Germinal center (tissue), 1 donor: ENCODE data around the gene MRPL21.

Source experiments
- DNase-seq: peaks from one replicate; pipeline ENCODE4 v3.0.0; 2012; ENCODE audit warnings: mixed read lengths, low spot score

Gene MRPL21

GRCh38 chr11:68903288-68904247 is at the start of gene MRPL21, which contains the start of gene IGHMBP2:
Gene MRPL21, minus strand, starts transcription at chr11:68903832. Its CDS starts 22 bp downstream, at chr11:68903810.
Gene IGHMBP2, plus strand, starts transcription at chr11:68903891. Its CDS starts 62 bp downstream, at chr11:68903953.
- peak; percentile 87 for DNase-seq

GRCh38 chr11:68950762-68951161 is 47.1 kb upstream of the MRPL21 start:
- DNase-seq: no peak

DNA sequence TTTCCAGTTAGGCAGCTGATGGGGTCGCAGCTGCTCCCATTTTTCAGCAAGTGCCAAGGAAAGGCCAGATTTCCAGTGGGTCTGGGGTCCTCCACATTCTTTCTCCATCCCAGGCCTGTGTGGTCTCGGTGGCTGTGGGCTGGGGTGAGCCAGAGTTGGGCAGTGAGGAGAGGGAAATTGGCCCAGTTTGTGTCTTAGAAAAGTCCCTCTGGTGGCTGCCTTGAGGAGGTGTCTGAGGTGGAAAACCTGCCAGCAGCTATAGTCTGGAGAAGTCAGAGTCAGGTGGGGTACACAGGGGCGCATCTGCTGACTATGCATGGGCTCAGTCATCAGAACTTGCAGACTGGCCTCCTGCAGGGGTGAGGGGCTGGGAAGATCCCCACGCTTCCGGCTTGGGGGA is 46.6 kb upstream of the MRPL21 start:
- DNase-seq: peak; percentile 40

GRCh38 chr11:68948935-68949334 is 45.3 kb upstream of the MRPL21 start:
- no peak for DNase-seq

DNA sequence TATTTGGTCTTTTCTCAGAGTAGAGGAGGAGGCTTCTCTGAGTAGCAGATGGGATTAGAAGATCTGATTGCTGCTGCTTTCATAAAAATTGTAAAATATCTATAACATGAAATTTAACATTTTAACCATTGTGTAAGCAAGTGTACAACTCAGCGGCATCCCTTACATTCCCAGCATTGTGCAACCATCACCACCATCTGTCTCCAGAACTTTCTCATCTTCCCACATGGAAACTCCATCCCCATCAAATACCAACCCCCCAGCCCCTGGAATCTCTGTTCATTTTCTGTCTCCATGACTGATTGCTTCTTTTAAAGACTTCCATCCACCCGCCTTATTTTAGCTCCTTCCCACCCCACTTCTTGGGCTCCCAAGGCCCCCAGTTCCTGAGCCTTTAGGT is 44.9 kb upstream of the MRPL21 start:
- DNase-seq: no peak

DNA sequence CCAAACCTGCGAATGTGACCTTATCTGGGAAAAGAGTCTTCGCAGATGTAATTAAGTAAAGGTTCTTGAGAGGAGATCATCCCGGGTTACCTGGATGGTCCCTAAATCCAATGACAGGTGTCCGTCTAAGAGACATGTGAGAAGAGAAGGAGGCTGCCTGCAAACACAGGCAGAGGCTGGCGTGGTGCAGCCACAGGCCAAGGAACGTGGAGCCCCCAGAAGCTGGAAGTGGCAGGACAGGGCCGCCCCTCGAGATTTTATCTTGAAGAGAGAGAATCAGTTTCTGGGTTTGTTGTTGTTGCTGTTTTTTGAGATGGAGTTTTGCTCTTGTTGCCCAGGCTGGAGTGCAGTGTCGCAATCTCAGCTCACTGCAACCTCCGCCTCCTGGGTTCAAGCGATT is 43.5 kb upstream of the MRPL21 start:
- DNase-seq: no peak

DNA sequence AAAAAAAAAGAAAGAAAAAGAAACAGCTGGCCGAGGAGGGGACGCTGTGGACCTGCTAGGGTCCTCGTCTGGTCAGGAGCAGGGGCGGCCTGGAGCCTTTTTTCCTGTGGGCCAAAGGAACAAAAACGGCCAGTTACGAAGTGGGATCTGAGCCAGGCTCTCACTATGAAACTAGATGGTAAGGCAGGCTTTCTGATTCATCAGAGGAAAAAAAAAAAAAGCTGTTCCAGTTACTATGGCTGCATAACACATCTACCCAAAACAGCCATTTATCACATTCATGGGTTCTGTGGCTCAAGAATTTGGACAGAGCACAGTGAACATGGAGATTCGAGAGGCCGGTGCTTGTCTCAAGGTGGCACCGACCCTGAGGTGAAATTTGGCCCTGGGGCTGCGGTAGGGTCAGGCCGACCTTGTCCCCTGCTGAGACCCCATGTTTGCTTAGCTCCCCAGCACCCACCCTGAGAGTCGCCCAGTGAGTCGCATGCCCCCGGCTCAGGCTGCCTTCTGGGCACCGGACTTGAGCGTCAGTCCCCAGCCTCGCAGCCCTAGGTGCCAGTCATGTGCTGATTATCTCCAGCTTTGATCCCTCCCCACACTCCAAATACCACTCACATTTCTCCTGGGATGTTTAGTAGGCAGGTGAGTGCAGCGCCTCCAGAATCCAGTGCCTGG is 42.9 kb upstream of the MRPL21 start:
- no peak for DNase-seq

DNA sequence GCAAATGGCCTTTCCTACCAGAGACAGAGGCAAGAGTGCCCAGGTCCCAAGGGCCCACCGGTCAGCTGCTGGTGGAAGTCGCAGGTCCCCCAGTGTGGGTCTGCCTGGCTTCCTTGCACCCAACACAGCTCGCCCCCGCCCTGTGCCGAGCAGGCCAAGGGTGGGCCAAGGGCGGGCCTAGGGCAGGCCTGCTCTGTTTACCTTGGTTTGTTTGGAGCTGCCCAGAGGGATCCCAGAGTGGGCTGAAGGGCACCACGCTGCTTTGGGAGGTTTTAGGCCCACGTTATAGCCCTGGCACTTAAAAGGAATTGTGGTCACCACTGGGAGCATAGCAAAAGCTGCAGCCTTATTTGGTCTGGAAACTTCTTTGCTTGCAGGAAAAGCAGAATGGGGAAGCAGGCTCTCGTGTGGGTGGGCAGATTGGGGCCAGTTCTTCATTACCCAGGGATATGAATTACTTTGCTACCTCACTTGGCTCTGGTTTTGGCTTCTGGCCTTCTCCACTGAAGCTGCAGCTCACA is 39.2 kb upstream of the MRPL21 start:
- DNase-seq: no peak

GRCh38 chr11:68942095-68942620 is 38.5 kb upstream of the MRPL21 start:
- no peak for DNase-seq

- no peak for DNase-seq
These were observed 37.9 kb upstream of the MRPL21 start for GRCh38 chr11:68941324-68942094.

GRCh38 chr11:68940651-68941323 is 37.2 kb upstream of the MRPL21 start:
- DNase-seq: no peak

DNA sequence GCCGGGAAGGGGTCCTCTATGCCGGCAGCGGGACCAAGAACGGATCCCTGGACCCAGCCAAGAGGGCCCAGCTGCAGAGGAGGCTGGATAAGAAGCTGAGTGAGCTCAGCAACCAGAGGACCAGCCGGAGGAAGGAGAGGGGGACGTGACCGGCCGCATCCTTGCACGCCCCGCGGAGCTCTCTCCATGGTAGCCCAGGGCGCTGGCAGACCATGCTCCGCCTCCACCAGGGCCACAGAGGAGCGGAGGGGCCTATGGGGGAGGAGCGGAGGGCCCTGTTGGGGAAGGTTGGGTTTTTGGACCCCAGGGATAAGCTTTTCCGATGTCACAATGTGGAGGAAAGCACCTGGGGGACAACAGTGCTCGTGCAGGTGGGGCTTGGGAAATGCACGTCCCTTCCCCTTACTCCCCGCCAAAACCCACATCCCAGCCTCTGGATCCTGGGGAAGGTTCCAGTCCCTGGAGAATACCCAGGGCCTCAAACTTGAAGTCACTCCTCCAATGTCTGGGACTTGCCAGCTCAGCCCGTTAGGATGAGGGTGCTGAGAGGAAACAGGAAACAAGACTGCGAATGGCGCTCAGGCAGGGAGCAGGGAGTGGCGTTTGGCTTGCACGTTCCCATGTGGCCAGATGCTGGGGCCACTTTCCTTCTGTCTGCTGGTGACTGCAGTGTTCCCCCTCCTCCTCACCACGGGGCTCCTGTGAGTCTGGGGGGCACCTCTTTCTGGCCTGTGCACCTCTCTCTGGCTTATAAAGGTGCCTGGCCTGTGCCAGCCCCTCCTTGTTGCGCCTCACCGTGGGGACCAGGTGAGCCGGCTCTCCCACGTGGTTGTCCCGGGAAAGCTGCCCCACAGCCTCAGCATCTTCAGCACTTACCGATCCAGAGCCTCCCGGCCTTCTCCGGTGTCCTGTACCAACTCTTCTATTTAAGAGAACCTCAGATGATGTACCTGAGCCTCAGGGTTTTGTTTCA is 36.2 kb upstream of the MRPL21 start:
- DNase-seq: no peak

- DNase-seq: no peak
These were observed 35.4 kb upstream of the MRPL21 start for GRCh38 chr11:68938816-68939582.

GRCh38 chr11:68938088-68938487 is 34.5 kb upstream of the MRPL21 start:
- no peak for DNase-seq

DNA sequence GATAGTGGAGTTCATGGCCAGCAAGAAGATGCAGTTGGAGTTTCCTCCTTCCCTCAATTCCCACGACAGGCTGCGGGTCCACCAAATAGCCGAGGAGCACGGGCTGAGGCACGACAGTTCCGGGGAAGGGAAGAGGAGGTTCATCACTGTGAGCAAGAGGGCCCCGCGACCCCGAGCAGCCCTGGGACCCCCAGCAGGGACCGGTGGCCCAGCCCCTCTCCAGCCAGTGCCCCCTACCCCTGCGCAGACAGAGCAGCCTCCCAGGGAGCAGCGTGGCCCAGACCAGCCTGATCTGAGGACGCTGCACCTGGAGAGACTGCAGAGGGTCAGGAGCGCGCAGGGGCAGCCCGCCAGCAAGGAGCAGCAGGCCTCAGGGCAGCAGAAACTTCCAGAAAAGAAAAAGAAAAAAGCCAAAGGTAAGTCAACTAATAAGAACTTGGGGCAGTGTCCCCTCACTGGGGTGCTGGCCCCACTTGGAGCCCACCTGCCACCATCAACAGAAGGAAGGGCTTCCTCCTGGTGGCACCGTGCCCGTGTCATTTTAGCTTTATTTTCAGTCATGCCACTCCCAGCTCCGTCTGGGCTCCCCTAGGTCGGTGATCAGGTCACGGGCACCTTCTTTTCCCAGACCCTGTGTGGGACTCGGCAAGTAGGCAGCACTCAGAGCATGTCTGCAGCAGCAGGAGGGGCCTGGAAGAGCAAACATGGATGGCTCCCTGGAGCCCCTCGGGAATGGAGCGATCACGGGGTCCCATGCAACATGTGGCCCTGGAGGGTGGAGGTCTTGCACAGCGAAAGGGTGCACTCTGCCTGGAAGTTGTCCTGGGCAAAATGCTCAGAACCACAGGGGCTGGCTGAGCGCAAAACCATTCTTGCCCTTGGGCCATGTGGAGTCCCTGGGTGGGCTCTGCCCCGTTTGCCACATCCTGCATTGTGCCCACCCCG is 33.3 kb upstream of the MRPL21 start:
- DNase-seq: no peak

- DNase-seq: no peak
These were observed 32.7 kb upstream of the MRPL21 start for GRCh38 chr11:68936358-68936636.

DNA sequence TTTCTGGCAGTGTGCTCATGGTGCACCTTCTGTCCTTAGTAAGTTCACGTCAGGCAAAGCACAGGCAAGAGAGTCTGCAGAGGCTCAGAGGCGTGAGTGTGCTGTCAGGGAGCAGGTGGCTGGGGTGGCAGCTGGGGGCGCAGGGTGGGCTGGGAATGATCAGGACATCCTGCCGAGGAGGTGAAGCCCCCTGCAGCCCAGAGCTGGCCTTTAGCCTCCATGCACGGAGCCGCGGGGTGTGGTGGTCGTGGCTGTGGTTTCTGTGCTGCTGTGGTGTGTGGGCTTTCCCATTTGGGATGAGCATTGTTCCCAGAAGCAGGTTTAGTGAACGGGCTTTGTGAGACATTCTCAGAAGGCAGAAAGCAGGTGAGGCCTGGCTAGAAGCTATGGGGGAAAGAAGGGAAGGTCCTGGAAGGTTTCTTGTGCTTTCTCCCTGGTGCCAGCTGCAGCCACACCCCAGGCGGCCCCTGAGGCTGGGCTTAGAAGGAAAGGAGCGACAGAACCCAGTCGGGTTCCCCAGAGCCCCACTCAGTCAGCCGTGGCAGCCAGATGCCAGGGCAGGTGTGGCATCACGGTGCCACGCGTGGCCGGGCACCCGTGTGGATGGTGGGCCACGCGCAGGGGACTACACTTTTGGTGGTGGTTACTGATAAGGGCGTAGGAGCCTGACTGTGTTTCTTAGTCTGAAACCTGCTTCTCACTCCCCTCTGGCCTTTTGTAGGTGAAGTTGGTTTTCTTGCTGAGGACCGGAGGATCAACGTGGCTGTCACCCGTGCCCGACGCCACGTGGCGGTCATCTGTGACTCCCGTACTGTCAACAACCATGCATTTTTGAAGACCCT is 32.1 kb upstream of the MRPL21 start:
- DNase-seq: no peak
